Activated CD8-positive, alpha-beta memory T cell treated with anti-CD3 and anti-CD28 coated beads, Interleukin-2, amount 50 U/mL, for 1 hour (primary cell): ENCODE measurements around the gene ARID3A.
"Not testable (repeated sequence)": the region's sequence is repeated elsewhere in the genome, so short reads cannot be mapped to it uniquely, and the experiment has no call there.

Experiments
- DNase-seq: peaks from one replicate; pipeline ENCODE4 v3.0.0-alpha.2; 2020; ENCODE audit errors: extremely low read depth

The ARID3A gene

DNA sequence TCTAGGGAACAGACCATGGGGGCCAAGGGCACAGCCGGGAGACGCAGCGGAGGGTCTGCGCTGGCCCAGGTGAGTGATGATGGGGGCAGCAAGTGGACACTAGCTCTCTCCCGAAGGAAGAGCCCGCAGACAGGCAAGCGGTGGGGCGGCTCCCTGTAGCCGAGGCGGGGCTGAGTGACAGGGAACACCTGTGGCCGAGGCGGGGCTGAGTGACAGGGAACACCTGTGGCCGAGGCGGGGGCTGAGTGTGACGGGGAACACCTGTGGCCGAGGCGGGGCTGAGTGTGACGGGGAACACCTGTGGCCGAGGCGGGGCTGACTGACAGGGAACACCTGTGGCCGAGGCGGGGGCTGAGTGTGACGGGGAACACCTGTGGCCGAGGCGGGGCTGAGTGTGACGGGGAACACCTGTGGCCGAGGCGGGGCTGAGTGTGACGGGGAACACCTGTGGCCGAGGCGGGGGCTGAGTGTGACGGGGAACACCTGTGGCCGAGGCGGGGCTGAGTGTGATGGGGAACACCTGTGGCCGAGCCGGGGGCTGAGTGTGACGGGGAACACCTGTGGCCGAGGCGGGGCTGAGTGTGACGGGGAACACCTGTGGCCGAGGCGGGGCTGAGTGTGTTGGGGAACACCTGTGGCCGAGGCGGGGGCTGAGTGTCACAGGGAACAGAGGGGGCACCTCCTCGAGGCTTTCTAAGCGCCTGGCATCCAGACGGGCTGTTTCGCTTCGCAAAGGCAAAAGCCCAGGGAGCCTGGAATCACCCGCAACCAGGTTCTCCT lies 34.2 kb upstream of the ARID3A start:
- DNase-seq: not testable (repeated sequence)

DNA sequence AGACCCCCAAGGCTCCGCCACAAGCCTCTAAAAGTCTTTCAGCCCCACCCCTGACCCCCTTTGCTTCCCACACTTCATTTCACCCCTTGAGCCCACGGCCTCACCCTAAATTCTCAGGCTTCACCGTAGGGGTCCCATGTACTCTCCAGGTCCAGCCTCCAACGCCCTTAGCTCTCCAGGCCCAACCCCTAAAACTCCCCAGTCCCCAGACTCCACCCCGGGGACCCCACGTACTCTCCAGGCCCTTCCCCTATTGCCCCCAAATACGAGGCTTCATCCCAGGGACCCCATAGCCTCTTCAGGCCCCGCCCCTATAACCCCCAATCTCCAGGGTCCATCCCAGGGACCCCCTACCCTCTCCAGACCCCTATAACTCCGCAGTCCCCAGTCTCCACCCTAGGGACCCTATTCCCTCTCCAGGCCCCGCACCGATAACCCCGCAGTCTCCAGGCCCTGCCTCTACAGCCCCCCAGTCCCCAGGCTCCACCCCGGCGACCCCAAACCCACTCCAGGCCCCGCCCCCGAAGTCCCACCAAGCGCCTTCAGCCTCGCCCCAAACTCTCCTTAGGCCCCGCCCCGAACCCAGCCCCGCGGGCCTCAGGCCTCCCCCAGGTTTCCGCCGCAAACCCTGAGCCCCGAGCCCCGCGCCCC lies 33.5 kb upstream of the ARID3A start:
- DNase-seq: no peak

DNA sequence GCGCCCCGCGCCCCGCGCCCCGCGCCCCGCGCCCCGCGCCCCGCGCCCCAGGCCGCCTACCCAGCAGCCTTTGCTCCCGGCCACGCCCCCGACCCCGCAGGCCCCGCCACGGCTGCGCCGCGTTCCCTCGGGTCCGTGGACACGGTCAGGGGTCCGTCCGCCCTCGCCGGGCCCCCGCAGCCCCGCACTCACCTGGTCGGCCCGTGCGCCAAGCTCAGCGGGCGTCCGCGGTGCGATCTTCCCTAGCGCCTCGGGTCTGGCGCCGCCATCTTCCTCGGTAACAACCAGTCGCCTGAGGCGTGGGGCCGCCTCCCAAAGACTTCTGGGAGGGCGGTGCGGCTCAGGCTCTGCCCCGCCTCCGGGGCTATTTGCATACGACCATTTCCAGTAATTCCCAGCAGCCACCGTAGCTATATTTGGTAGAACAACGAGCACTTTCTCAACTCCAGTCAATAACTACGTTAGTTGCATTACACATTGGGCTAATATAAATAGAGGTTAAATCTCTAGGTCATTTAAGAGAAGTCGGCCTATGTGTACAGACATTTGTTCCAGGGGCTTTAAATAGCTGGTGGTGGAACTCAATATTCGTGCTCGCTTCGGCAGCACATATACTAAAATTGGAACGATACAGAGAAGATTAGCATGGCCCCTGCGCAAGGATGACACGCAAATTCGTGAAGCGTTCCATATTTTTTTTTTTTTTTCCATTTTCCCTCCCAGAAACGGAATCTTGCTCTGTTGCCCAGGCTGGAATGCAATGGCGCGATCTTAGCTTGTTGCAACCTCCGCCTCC lies 32.7 kb upstream of the ARID3A start, which contains the start of the genes MED16 and RNU6-9:
Gene MED16 (minus strand): TSS at position 294 of the 796 bp plus-strand sequence. CDS start 2,056 bp downstream, outside the sequence.
Gene RNU6-9 (plus strand): TSS at position 591 of the 796 bp plus-strand sequence.
- DNase-seq: peak; percentile 77

DNA sequence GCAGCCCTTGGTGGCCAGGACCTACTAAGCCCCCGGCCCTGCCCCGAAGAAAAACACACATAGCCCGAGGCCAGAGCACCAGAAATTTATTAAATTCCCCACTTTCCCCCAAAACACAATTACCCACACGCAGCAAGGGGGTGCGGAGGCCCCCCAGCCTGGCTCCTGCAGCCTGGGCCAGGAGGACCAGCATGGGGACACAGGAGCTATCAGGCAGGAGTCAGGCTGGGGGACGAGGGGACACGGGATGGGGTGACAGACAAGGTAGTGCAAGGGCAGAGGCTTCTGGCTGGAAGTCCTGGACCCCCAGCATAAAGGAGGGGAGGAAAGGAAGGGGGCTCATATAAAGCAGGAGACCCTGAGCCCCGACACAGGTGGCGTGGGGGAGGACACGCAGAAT lies 29.4 kb upstream of the ARID3A start:
- DNase-seq: no peak

DNA sequence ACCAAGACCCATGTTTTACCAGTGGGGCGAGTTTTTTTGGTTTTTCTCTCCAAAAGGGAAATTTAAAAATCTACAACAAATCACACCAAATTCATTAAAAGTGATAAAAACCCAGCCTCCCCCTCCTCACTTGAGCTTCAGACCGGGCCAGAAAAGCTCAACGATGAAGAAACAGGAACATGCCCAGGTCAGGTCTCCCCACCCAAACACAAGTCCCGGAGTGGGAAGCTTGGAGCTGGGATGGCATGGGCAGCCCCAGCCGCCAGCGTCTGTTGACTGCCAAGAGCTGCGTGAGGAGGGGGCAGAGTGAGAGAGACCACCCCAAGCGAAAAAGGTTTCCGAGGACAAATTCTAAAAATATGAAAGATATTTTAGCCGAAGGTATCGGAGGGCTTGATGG lies 28.8 kb upstream of the ARID3A start:
- no peak for DNase-seq

DNA sequence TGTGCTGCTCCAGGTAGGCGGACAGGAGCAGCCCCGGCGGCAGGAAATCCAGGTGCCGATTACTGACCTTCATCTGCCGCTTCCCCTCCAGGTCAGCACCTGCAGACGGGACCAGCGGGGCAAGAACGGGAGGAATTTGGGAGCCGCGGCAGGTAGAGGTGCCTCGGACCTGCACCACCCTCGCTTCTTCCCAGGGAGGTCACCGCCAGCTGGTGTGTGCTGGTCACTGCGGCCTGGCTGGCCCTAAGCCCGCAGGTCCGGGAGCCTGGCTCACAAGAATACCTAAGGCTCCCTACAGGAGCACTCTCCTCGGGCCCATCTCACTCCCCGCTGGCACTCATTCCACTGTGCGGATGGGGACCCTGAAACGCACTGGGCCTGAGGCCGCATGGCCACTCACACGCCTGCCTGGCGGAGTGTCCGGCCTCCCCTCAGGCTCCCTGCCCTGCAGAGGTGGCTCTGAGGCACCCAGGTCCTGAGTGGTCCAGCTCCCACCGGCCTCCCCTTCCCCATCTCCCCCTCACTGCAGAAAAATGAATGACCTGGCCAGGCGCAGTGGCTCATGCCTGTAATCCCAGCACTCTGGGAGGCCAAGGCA lies 28.3 kb upstream of the ARID3A start:
- no peak for DNase-seq

DNA sequence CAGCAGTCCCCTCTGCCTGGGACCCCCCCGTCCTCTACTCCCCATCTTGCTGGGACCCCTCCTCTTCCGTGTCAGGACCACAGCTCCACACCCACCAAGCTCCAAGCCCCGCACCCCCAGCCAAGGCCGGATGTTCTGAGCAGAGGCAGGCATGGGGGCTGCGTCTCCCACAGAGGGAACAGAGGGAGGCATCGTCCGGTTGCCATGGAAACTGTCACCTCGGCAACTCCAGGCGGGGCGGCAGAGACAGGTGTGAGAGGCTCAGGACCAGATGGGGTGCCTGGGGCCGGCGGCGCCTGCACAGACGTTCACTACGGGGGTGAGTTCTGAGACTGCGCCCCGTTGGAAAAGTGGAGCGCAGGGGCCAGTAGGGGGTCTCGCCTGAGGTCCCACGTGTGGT lies 27.2 kb upstream of the ARID3A start:
- no peak for DNase-seq

DNA sequence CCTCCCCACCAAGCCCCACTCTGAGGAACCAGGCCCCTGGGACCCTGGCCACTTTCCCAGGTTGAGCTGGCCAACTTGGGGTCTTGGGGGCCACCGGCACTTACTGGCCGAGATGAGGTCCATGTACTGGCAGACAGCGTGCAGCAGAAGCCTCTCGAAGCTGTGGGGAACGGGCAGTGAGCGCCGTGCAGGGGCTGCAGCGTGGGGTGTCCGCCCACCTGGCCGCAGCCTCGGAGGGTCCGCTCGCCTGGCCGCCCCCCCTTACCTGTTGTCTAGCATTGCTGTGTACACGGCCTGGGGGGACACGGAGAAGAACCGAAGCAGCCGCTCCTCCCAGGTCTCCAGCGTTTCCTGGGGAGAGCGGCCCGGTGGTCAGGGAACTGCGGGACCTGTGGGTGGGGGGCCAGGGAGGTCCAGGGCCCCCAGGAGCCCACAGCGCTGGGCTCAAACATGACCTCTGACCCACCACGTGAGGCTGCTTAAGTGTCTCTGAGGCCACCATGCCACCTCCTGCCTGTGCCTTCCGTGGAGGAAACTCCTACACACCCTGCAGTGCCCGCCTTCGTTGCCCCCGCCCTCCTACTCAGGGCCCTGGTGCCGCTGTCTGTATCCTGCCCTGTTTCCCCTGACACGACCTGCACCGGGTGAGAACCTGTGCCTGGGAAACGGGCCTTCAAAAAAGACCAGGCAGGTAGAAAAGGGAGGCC lies 26.3 kb upstream of the ARID3A start:
- DNase-seq: no peak

DNA sequence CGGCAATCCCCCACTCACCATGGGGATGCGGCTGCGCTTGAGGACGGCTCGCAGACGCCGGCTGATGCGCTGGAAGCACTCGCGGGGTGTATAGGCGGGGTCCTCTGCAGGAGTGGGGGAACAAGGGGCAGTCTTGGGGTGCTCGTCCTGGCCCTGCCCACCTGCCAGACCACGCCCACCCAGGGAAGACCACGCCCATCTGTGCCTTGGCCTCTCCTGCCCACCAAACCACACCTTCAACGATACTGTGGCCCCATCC lies 25.9 kb upstream of the ARID3A start:
- DNase-seq: no peak

DNA sequence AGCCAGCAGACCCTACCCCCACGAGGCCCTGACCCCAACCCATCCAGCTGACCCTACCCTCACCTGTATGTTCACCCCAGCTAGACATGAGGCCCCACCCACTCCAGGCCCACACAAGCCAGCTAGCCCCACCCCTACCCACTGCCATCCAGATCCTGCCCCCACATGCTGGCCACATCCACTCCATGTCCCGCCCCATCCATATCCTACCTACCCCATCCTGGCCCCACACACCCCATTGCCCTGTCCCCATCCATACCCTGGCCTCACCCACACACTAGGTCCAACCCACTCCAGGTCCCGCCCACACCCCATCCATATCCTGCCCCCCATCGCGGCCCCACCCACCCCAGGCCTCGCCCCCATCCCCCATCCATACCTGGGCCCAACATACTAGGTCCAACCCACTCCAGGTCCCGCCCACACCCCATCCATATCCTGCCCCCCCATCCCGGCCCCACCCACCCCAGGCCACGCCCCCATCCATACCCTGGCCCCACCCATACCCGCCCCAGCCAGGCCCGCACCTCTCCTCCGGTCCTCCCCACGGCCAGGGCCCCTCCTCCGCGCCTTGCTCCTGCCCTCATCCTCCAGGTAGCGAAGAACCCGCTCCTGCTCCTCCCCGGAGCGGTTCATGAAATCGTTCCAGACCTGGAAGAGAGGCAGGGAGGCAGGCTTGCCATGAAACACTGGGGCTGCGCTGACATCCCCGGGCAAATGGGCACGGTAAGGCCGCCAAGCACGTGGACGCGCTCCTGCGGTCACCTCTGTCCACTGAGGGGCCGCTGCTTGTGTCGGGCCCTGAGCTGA lies 25.3 kb upstream of the ARID3A start:
- DNase-seq: no peak

DNA sequence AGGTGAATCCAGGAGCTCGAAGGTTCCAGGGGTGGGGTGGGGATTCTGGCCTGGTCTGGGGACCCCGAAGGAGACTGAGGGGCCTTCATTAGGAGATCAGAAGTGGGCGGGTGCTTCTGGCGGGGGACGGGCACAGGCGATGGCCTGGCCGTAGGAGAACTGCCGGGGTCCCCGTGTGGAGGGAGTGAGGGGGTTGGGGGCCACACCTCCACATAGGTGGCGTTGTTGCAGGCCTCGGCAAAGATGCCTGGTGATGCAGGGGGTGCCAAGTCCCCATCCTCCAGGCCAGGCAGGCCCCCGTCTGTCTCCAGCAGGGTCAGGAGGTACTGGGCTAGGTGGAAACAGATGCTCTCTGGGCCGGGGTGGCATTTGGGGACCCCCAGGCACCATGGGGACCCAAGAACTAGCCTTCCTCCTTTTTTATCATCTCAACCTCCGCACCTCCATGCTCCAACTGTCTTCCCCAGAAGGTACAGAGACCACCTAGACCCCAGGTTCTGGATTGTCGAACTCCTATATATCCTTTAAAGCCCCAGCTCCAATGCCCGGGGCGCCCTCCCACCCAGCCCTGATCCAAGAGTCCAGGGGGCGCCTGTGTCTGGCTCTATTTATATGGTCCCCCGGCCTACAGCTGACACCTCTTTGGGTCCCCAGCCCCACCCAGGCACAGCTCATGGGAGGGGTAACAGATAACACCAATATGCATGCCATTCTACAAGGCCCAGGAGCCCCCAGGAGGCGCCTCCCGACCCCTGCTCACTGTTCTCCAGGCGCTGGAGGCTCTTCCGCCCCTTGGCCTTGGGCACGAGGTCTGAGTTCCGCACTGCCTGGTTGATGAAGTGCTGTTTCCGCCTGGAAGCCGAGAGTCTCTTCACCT lies 24.4 kb upstream of the ARID3A start:
- DNase-seq: no peak

DNA sequence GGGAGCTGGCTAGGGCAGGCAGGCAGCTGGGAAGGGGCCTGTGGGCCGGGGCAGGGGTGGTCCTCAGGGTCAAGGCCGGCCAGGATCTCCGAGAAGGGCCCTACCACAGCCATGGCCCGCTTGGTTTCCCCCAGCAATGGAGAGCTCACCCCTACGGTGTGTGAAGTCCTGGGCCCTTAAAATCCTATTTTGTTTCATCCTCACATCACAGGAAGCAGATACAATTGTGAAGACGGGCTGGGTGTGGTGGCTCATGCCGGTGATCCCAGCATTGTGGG lies 23.8 kb upstream of the ARID3A start:
- DNase-seq: no peak

DNA sequence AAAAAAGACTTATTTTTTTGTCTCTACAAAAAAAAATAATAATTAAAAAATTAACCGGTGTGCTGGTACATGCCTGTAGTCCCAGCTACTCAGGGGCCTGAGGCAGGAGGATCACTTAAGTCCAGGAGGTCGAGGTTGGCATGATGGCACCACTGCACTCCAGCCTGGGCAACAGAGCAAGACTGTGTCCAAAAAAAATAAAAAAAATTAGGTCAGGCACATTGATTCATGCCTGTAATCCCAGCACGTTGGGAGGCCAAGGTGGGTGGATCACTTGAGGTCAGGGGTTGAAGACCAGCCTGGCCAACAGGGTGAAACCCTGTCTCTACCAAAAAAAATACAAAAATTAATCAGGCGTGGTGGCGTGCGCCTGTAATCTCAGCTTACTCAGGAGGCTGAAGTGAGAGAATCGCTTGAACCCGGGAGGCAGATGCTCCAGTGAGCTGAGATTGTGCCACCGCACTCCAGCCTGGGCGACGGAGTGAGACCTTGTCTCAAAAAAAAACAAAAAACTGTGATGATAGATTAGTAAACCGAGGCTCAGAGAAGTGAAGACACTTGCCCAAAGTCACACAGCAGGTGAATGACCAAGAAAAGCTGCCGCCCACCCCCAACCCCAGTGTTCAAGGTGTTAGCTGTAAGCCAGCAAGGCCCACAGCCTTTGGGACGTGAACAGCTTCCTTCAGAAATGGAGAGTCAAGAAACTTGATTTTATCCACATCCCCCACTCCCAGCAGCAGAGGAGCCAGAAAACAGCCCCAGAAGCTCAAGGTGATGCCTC lies 23.2 kb upstream of the ARID3A start:
- DNase-seq: no peak

DNA sequence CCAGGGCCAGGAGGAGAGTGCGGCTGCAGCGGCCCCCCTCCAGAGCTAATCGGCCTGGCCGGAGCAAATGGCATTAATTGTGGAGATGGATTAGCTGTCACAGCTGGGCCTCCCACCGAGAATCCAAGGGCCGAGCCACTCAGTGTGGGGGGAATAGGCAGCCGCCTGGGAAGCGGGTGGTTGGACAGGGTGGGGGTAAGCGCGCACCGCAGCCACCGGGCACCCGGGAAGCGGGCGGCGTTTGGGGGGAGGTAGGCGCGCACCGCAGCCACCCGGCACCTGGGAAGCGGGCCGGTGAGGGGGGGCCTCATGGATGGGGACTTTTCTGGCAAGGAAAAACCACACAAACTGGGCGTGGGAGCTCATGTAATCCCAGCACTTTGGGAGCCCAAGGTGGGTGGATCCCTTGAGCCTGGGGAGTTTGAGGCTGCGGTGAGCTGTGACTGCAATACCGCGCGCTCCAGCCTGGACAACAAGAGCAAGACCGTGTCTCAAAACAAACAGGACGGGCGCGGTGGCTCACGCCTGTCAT lies 22.5 kb upstream of the ARID3A start:
- DNase-seq: no peak

DNA sequence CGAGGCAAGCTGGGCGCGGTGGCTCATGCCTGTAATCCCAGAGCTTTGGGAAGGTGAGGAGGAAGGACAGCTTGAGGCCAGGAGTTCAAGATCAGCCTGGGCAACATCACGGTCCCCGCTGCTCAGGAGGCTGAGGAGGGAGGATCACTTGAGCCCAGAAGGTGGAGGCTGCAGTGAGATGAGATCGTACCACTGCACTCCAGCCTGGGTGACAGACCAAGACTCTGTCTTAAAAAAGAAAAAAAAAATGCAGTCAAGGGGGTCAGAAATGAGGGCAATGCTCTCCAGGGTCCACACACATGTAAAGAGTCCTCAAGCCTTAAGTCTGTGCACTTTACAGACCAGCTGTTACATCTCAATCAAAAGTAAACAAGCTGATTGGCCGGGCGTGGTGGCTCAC lies 21.3 kb upstream of the ARID3A start:
- DNase-seq: no peak

DNA sequence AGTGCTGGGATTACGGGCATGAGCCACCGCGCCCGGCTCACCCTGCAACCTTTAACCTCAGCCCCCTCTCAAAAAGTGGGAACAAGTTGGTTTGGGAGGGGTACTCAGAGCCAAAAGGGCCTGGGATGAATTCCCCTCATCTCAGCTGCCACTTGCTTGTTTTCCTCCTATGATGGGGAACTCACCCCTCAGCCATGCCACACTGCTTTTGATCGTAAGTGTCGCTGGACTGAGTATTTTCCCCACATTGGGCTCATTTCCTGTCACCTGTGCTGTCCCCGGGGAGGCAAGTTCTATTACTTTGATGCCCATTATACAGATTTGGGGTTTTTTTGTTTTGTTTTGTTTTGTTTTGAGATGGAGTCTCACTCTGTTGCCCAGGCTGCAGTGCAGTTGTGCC lies 19.4 kb upstream of the ARID3A start:
- no peak for DNase-seq

DNA sequence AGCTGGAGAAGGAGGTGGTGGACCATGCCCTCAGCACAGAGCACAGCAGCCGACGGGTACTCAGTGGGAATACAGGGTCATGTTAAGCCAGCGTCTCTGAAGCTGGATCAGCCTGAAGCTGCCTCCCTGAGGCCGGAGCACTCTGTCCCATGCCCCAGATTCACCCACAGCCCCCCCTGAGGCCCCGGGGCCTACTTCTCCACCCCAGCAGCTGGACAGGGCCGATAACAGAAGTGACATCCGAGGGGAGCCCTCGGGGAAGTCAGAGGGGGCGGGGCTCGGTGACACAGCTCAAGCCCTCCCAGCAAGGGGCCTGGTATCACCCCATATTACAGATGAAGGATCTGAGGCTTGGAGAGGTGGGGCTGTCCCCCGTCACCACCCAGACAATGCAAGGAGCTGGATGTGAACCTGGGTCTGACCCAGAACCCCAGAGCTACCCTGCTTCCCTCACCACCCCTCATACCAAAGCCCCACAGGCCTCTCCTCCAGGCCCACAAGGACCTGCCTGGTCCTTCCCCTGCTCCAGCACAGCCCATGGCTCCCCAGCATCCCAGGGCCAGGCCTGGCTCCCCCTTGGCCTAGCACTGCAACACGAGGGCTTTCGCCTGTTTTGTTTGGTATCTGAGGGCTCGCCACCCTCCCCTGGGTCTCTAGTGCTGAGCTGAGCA lies 18.5 kb upstream of the ARID3A start:
- no peak for DNase-seq

DNA sequence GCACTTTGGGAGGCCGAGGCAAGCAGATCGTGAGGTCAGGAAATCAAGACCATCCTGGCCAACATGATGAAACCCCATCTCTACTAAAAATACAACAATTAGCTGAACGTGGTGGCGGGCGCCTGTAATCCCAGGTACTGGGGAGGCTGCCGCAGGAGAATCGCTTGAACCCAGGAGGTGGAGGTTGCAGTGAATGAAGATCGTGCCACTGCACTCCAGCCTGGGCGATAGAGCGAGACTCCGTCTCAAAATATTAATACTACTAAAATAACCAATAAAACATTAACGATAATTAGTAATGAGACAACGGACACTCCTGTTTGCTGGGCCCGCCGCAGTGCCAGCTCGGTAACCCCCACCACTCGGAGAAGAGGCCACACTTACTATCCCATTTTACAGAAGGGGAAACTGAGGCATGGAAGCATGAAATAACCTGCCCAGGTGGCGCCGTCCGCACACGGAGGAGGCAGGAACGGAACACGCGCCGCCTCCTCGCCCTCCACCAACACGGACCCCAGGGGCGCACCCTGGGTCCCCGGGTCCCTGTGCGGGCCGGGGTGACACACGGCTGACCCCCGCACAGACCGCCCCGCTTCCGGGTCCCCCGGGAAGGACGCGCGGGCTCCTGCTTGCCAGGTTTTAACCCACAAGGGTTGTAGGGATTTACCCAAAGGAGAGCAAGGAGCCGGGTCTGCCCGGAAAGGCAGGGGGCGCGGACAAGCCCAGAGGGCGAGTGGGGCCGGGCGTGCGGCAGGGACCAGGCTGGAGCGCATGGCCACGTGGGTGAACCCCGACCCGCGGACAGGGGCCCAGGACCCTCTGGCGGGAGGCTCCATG lies 14.4 kb upstream of the ARID3A start:
- DNase-seq: no peak
